CD4-positive, alpha-beta T cell (primary cell): ENCODE measurements around the gene KIF25. TPM values are rescaled to one million over a fixed set of nuclear protein-coding genes. Genes with fewer than 3 reads are reported as not detected.

ENCODE experiments used
- ATAC-seq: fragments of 200-7000 bp; cut with Tn5 transposase; one replicate; pipeline ENCODE4 v1.10.0; 2022; ENCODE audit warnings: mild to moderate bottlenecking; ENCODE audit not compliant: poor library complexity
- CTCF ChIA-PET: fragments of 350-600 bp; sonication (Branson Sonifier 250); formaldehyde crosslinking; loops from one replicate; lab custom pipeline; 2021; ENCODE audit warnings: antibody characterized with exemption, inconsistent platforms; lab: Charles Lee
- POLR2A ChIA-PET: fragments of 350-600 bp; sonication (Branson Sonifier 250); formaldehyde crosslinking; loops from one replicate; lab custom pipeline; 2021; ENCODE audit warnings: antibody characterized with exemption, inconsistent platforms; lab: Charles Lee
- DNase-seq, 14 experiments: peaks; one replicate each; pipeline ENCODE4 v3.0.0-alpha.2; 2013 to 2020; ENCODE audit warnings: mixed read lengths in 2 of 14
- H3K27ac ChIP-seq, 2 donors: one replicate each; pipeline versions ENCODE4 v1.5.1 to v1.7.0; 2013; ENCODE audit warnings: low read length in 2 of 2, low read depth in 1 of 2, mild to moderate bottlenecking in 1 of 2
- H3K27me3 ChIP-seq, 2 experiments: 1 replicate in 1 of 2; 2 replicates in 1 of 2; pipeline versions ENCODE4 v1.6.1 to v1.7.0; 2013; ENCODE audit warnings: low read length in 2 of 2, control low read depth in 1 of 2, mild to moderate bottlenecking in 1 of 2, moderate library complexity in 1 of 2; ENCODE audit not compliant: insufficient read depth in 2 of 2, control insufficient read depth in 1 of 2
- H3K36me3 ChIP-seq: one replicate; pipeline ENCODE4 v1.6.1; 2013; ENCODE audit warnings: low read length, control low read depth; ENCODE audit not compliant: insufficient read depth
- H3K4me1 ChIP-seq: one replicate; pipeline ENCODE4 v1.6.1; 2013; ENCODE audit warnings: low read length, control low read depth; ENCODE audit not compliant: insufficient read depth
- H3K4me3 ChIP-seq: one replicate; pipeline ENCODE4 v1.5.1; 2013; ENCODE audit warnings: mild to moderate bottlenecking, low read length, moderate library complexity
- H3K9me3 ChIP-seq, 2 experiments: 1 replicate in 1 of 2; 2 replicates in 1 of 2; pipeline versions ENCODE4 v1.6.1 to v1.7.0; 2013; ENCODE audit warnings: low read length in 2 of 2, mild to moderate bottlenecking in 2 of 2, control low read depth in 1 of 2, moderate library complexity in 1 of 2; ENCODE audit not compliant: control insufficient read depth in 1 of 2, insufficient read depth in 1 of 2
- H3K27ac Mint-ChIP-seq: one replicate; pipeline ENCODE4 v1.8.0; 2020; ENCODE audit warnings: mixed read lengths
- H3K27me3 Mint-ChIP-seq: one replicate; pipeline ENCODE4 v1.8.0; 2021; ENCODE audit warnings: mixed read lengths
- H3K36me3 Mint-ChIP-seq: one replicate; pipeline ENCODE4 v1.8.0; 2021; ENCODE audit warnings: low read depth, mixed read lengths
- H3K4me1 Mint-ChIP-seq: one replicate; pipeline ENCODE4 v1.8.0; 2021; ENCODE audit warnings: low read depth, mixed read lengths
- H3K4me3 Mint-ChIP-seq: one replicate; pipeline ENCODE4 v1.8.0; 2020; ENCODE audit warnings: mild to moderate bottlenecking, mixed read lengths
- H3K9me3 Mint-ChIP-seq: one replicate; pipeline ENCODE4 v1.8.0; 2020; ENCODE audit warnings: mixed read lengths
- CTCF ChIP-seq: fragments of 200-600 bp; IDR thresholded peaks from one replicate; pipeline ENCODE4 v1.8.0; 2022; ENCODE audit warnings: antibody characterized with exemption, mild to moderate bottlenecking
- intact Hi-C, 2 experiments: fragments of 100-400 bp; cut with DNase I in 1 of 2; cut with micrococcal nuclease in 1 of 2; formaldehyde crosslinking; loops; one replicate each; pipeline versions ENCODE4 v1.15.1 to v1.9.0; 2023 to 2025; cut with DNase I, micrococcal nuclease
- total RNA-seq, 174 experiments: library from RNA in 2 of 174; stranded (reverse) in 2 of 174; gene quantifications; one replicate each; pipeline ENCODE4 v1.2.3 and lab custom pipeline; 2021 to 2026

The KIF25 gene
- total RNA-seq, 2 experiments from 2014 or later: not detected

DNA sequence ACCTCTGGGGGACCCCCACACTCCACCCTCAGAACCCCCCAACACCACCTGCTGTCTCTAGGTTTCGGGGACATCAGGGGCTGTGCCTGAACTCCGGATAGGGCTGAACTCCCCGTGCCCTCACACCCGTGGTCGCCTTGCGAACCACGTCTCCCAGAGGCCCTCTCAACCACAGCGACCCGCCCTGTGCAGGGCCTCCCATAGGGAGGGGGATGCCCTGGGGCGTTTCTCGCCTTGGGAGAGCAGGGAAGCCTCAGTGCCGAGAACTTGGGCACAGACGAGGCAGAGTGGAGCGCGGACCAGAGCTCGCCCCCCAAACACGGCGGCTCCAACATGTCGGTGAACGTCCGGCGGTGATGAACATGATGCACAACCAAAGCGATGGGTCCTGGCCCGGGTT is 74.8 kb downstream of the KIF25 start:
- TF ChIP-seq CTCF: no peak
- ChIA-PET CTCF (no interaction called here), POLR2A (no interaction called here)
- peaks cover 7% of the 10 kb centered on the region for H3K27me3 Mint-ChIP-seq
- H3K36me3 ChIP-seq: no peaks in the 10 kb centered on the region
- H3K36me3 Mint-ChIP-seq: no peaks in the 10 kb centered on the region
- intact Hi-C loops: no loop called here
- no peak for DNase-seq
- no peaks in the 10 kb centered on the region for H3K27me3 ChIP-seq
- no peak overlapping the region for H3K27ac Mint-ChIP-seq
- no peaks in the 10 kb centered on the region for H3K4me1 ChIP-seq
- no peak overlapping the region for H3K4me3 ChIP-seq
- no peaks in the 10 kb centered on the region for H3K4me1 Mint-ChIP-seq
- no peak overlapping the region for H3K27ac ChIP-seq
- ATAC-seq: no peak
- no peak overlapping the region for H3K4me3 Mint-ChIP-seq
- H3K9me3 Mint-ChIP-seq: no peaks in the 10 kb centered on the region
- peaks cover 0 to 39% of the 10 kb centered on the region in 2 experiments for H3K9me3 ChIP-seq

DNA sequence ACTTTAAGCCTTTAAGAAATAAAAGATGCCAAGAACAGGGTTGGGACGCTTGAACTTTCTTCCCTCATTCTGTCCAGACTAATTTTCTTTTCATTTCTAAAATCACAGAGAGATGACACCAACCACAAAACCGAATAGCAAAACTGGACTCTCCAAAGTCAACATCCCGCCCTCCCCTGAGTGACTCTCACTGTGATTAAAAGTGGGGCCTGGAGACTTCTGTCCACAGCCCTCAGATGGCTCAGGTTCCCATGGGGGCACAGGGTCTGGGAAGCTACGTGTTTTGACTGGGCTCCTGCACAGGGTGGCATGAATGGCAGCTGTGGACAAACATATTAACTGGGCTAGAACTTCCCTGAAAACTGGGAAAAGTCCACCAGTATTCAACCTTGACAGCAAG is 75.3 kb downstream of the KIF25 start:
- DNase-seq (no peak), ATAC-seq (no peak)
- CTCF ChIA-PET: no interaction called here
- H3K27me3 ChIP-seq: no peaks in the 10 kb centered on the region
- no peak overlapping the region for H3K27ac ChIP-seq
- TF ChIP-seq CTCF: no peak
- no peak overlapping the region for H3K27ac Mint-ChIP-seq
- H3K4me1 Mint-ChIP-seq: no peaks in the 10 kb centered on the region
- peaks cover 7% of the 10 kb centered on the region for H3K27me3 Mint-ChIP-seq
- H3K4me1 ChIP-seq: no peaks in the 10 kb centered on the region
- no peaks in the 10 kb centered on the region for H3K9me3 Mint-ChIP-seq
- H3K4me3 Mint-ChIP-seq: no peak overlapping the region
- no peak overlapping the region for H3K4me3 ChIP-seq
- POLR2A ChIA-PET: no interaction called here
- intact Hi-C loops: no loop called here
- H3K36me3 ChIP-seq: no peaks in the 10 kb centered on the region
- H3K36me3 Mint-ChIP-seq: no peaks in the 10 kb centered on the region
- H3K9me3 ChIP-seq: peaks cover 0 to 39% of the 10 kb centered on the region in 2 experiments

GRCh38 chr6:168073937-168074730 is 76.7 kb downstream of the KIF25 start:
- Histone ChIP-seq H3K9me3 (peaks cover 0 to 39% of the 10 kb centered on the region in 2 experiments), H3K27ac (no peak overlapping the region), H3K4me1 (no peaks in the 10 kb centered on the region), H3K36me3 (no peaks in the 10 kb centered on the region), H3K27me3 (no peaks in the 10 kb centered on the region), H3K4me3 (no peak overlapping the region)
- DNase-seq: no peak
- no peak for TF ChIP-seq CTCF
- no peaks in the 10 kb centered on the region for H3K9me3 Mint-ChIP-seq
- H3K27me3 Mint-ChIP-seq: peaks cover 10% of the 10 kb centered on the region
- no peaks in the 10 kb centered on the region for H3K4me1 Mint-ChIP-seq
- no peak overlapping the region for H3K27ac Mint-ChIP-seq
- intact Hi-C loops: no loop called here
- ATAC-seq: no peak
- H3K4me3 Mint-ChIP-seq: no peak overlapping the region
- ChIA-PET CTCF (no interaction called here), POLR2A (no interaction called here)
- no peaks in the 10 kb centered on the region for H3K36me3 Mint-ChIP-seq
